ENCODE data around the gene GREB1. TPM values are rescaled to one million over a fixed set of nuclear protein-coding genes. Genes with fewer than 3 reads are reported as not detected.

GREB1 gene, protein sequence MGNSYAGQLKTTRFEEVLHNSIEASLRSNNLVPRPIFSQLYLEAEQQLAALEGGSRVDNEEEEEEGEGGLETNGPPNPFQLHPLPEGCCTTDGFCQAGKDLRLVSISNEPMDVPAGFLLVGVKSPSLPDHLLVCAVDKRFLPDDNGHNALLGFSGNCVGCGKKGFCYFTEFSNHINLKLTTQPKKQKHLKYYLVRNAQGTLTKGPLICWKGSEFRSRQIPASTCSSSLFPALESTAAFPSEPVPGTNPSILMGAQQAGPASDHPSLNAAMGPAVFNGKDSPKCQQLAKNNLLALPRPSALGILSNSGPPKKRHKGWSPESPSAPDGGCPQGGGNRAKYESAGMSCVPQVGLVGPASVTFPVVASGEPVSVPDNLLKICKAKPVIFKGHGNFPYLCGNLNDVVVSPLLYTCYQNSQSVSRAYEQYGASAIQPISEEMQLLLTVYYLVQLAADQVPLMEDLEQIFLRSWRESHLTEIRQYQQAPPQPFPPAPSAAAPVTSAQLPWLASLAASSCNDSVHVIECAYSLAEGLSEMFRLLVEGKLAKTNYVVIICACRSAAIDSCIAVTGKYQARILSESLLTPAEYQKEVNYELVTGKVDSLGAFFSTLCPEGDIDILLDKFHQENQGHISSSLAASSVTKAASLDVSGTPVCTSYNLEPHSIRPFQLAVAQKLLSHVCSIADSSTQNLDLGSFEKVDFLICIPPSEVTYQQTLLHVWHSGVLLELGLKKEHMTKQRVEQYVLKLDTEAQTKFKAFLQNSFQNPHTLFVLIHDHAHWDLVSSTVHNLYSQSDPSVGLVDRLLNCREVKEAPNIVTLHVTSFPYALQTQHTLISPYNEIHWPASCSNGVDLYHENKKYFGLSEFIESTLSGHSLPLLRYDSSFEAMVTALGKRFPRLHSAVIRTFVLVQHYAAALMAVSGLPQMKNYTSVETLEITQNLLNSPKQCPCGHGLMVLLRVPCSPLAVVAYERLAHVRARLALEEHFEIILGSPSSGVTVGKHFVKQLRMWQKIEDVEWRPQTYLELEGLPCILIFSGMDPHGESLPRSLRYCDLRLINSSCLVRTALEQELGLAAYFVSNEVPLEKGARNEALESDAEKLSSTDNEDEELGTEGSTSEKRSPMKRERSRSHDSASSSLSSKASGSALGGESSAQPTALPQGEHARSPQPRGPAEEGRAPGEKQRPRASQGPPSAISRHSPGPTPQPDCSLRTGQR (N-terminal part only)
- total RNA-seq = 0.25 and 0.30 TPM in 2 replicates

GRCh38 chr2:11533278-11534070, at the start of gene GREB1:
GREB1 (plus strand) TSS chr2:11534045; CDS start chr2:11556615, 22,570 bp downstream.
- intact Hi-C loops (cut with micrococcal nuclease) = no loop called here

GRCh38 chr2:11488809-11489208, 45.0 kb upstream of the GREB1 start:
- intact Hi-C loops (cut with micrococcal nuclease) = no loop called here

GRCh38 chr2:11490194-11490593, 43.7 kb upstream of the GREB1 start:
- intact Hi-C loops (cut with micrococcal nuclease) = no loop called here

DNA sequence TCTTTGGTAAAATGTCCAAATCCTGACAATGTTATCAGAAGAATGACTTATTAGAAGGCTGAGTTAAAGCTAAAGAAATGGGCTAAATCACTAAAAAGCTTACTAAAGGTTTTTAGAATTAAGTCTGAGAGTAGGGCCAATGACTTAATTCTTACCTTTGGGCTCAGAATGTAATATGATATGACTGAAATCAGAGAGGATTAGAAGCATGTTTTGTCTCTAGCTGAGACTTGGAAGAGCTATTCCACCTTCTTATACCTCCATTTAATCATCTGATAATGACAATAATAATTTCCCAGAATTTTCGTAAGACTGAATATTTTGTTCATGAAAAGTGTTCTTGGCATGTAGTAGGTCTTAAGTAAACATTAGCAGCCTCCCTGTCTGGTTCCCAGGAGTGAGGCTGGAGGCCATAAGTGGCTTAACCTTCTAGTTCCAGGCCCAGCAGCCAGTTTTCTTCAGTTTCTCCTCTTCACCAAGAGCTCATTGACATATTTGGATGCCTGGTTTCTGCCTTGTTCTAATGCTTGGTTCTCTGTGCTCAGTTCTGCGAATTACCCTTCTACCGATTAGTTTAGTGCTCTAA, 42.4 kb upstream of the GREB1 start:
- intact Hi-C loops (cut with micrococcal nuclease) = no loop called here

DNA sequence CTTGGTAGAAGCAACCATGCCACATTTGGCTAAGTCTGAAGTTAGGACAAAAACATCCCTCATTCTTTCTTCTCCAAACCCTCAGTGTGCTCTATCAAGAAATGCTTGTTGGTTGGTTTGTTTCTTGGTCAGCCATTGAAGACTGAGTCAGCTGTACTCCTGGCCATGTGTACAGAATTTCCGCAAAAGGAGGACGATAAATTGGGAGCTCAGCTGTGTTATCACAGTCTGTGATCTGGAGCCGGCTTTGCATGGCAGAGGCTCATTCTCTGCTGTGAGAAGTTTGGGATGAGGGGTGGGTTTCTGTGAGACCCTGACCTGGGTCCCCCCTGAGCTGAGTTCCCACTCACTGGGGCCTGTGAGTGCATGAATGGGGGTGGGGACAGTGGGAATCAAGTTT, 41.6 kb upstream of the GREB1 start:
- intact Hi-C loops (cut with micrococcal nuclease) = no loop called here

- intact Hi-C loops (cut with micrococcal nuclease) = no loop called here
These were observed 41.1 kb upstream of the GREB1 start for GRCh38 chr2:11492720-11493119.

DNA sequence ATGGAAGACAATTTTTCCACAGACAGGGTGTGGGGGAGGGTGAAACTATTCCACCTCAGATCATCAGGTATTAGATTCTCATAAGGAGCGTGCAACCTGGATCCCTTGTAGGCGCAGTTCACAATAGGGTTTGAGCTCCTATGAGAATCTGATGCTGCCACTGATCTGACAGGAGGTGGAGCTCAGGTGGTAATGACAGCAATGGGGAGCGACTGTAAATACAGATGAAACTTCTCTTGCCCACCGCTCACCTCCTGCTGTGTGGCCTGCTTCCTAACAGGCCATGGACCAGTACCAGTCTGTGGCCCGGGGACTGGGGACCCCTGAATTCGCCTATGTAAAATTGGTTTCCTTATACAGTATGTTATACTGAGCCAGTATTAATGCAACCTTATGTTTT, 40.6 kb upstream of the GREB1 start:
- intact Hi-C loops (cut with micrococcal nuclease) = no loop called here

DNA sequence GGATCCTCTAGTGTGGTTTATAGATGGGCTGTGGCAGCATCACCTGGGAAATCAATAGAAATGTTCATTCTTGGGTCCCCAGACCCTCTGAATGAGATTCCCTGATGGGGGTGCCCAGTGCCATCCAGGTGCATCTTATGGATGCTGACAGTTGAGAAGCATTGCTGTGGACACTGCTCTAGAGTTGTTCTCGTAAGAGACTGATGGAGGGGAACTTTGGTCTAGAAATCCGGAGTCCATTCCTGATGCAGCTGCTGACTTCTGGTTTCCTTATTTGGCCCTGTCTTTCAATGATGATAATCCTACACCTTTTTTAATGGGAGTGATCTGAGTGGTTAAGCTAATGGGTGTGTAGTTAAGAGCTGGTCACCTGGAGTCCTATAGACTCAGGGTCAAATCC, 39.5 kb upstream of the GREB1 start:
- intact Hi-C loops (cut with micrococcal nuclease) = no loop called here

GRCh38 chr2:11495844-11496681, 37.8 kb upstream of the GREB1 start:
- intact Hi-C loops (cut with micrococcal nuclease) = no loop called here

DNA sequence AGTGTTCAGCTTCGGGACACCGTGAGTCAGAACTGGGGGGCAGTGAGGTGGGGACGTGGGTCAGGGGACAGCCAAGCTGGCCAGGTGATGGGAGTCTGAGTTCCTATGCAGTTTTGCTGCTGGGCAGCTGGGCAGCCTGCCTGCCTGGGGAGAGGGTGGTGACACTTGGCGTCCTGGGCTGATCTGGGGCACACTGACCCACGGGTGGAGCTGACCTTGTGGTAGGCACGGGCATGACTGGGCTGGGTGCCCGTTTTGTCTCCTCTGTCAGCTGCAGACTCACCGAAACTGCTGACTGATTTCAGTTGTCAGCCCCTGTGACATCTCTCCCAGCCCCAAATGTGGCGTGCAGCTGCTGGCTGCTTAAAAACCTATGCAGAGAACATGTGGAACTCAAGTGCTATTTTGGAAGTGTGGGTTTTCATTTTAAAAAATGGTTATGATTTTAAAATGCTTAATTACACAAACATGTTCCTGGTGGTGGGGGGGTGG, 35.3 kb upstream of the GREB1 start:
- intact Hi-C loops (cut with micrococcal nuclease) = no loop called here

DNA sequence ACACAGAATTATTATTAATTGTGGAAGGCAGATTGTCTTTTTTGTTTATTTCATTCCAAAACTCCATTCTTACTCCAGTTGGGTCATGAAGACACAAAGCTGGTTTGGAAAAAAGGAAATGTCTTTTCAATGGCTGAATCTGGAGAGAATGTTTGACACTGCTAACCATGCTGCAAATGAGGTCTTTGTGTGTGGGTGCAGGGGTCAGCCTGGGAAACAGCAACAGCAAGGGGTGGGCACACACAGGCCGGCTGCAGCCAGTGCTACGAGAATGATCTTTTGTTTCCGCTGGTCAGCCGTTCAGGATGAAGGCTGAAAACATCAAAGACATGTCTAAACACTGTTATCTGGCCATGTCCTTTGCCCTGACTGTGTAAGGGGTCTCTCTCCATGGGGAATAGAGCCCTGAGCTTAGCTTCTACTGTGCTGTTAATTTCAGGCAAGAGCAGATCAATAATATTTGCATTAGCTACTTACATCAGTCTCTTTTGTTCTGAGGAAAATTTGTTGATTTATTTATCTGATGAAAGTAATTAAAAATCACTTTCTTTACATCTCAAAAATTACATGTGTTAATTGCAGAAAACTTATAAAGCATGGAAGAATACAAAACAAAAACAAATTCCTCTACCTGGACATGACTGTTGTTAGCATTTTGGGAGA, 34.6 kb upstream of the GREB1 start:
- intact Hi-C loops (cut with micrococcal nuclease) = no loop called here

- intact Hi-C loops (cut with micrococcal nuclease) = no loop called here
These were observed 33.0 kb upstream of the GREB1 start for GRCh38 chr2:11500702-11501303.

GRCh38 chr2:11502740-11503292, 31.0 kb upstream of the GREB1 start:
- intact Hi-C loops (cut with micrococcal nuclease) = no loop called here

GRCh38 chr2:11503354-11503927, 30.4 kb upstream of the GREB1 start:
- intact Hi-C loops (cut with micrococcal nuclease) = no loop called here

GRCh38 chr2:11505652-11506610, 27.9 kb upstream of the GREB1 start:
- intact Hi-C loops (cut with micrococcal nuclease) = no loop called here

DNA sequence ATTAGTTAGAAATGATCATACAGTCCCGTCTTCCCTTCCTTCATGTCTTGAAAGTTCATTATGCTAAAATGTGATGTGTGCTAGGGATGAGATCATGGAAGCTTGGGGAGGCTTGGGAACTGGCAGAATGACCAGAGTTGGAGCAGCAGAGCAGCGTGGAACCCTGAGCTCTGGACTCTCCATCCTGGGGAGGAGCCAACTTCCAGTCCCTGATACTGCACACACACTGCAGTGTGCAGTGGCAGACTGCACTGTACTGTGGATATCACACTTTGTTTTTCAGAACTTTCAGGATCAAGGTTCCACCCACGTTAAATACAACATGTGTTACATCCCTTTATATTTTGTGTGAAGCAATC, 27.3 kb upstream of the GREB1 start:
- intact Hi-C loops (cut with micrococcal nuclease) = no loop called here

- intact Hi-C loops (cut with micrococcal nuclease) = no loop called here
These were observed 26.3 kb upstream of the GREB1 start for GRCh38 chr2:11507517-11507916.
